Measurements from ENCODE around the gene MARS1.

The MARS1 gene

DNA sequence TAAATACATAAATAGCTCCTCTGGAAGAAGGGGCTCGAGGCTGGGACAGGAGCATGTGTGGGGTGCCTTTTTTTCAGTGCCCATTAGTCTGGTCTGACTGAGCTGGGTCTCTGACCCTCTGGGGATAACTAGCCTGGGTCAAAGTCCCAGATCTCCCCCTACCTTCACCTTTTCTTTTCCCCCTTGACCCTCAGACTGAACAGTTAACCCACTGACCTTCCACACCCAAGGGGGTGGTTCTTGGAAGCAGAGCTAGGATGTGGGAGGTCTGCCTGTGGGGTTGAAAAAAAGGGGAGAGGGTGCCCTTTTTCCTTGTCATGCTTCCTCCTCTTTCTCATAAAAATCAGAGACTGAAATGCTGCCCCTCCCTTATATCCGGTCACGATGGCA is 29.2 kb upstream of the MARS1 start:
- no peak for DNase-seq

DNA sequence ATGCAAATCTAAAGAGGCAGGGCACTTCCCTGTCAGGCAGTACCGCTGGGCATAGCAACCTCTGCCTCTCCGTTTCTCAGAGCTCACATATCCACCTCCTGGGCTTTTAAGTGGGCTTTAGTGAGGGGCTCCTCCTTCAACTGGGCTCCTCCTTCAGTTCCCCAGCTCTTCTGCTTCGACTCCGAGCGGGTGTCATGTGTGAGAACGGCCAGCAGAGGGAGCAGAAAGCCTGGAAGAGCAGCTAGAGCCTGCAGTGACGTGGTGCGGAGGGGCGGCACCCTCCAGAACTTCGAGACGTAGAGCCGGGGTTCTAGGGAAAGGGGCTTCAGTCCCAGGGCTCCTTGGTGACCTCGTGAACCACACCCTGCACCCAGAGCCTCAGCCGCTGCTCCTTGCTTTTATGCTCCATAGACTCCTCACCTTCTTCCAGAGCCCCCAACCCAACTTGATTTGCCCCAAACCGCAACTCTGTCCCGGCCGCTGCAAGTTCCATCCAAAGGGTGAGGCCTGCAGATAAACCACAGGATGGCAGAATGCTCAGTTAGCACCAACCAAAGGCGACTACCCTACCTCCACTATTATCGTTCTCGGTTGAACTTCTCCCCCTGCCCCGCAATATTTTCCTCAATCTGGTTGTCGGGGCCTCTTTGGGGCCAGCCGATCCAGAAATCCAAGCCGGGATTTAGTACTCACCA is 28.7 kb upstream of the MARS1 start:
- DNase-seq: peak; percentile 92

DNA sequence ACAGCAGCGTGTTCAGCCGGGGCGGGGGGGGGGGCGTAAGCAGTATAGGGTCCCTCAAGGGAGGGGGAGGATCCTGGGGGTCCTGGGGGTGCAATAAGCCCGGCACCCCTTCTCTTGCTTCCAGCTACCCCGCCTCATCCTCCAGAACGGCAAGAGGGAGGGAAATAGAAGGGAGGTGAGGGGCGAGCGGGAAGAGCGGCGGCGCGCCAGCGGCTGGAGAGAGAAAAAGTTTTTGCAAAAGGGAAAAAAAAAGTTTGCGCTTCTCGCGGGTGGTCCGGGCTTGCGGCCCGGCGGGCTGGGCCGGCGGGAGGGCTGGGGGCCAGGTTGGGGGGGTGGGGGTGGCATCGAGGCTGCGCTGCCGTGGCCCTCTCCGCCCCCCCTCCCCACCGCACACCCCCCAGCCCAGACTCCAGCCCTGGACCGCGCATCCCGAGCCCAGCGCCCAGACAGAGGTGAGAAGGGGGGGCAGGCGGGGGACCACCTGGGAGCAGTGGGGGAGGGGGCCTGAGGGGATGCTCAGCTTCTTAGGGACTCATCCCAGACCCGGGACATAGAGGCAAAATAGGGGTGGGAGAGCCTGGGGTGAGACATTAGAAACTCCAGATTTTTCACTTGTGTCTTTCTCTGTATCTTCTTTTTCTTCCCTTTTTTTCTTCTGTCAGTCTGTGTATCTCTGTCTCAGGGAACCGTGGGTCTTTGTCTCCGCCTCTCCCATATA is 28.0 kb upstream of the MARS1 start, which contains the start of gene GLI1:
Gene GLI1, plus strand, starts transcription at position 36 of the 718 bp plus-strand sequence. CDS start 3,907 bp downstream, outside the sequence.
- no peak for DNase-seq

DNA sequence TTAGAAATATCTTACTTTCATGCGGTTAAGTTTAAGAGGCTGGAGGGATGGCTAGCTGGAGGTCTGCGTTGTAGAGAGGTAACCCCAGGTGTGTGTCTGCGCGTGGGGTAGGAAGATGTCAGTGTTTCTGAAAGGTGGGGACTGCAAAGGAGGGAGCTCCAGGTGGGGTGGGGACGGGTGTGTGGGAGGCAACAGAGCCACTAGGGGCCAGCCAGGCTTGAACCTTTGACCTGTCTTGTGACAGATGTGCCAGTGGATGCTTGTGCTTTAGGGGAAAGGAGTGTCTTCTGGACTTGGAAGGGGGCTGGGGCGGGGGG is 27.4 kb upstream of the MARS1 start:
- DNase-seq: no peak

DNA sequence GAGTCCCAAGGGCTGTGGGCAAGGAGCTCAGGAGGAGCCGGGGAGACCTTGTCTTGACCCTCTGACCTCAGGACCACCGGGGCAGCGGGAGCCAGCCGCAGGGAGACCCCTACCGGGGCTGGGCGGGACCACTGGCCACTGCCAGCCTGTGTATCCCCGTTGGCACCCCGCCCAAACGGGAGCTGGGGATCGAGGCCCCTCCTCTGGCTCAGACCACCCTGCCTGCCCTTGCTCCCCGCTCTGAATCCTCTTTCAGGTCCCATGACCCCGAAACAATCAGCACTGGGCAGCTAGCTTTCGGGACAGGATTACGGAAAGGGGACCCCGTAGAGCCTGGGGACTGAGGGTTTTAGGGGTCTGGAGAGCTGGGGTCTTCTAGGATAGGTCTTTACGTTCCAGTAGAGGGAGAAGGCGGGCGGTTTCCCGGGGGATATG is 27.0 kb upstream of the MARS1 start:
- DNase-seq: no peak

DNA sequence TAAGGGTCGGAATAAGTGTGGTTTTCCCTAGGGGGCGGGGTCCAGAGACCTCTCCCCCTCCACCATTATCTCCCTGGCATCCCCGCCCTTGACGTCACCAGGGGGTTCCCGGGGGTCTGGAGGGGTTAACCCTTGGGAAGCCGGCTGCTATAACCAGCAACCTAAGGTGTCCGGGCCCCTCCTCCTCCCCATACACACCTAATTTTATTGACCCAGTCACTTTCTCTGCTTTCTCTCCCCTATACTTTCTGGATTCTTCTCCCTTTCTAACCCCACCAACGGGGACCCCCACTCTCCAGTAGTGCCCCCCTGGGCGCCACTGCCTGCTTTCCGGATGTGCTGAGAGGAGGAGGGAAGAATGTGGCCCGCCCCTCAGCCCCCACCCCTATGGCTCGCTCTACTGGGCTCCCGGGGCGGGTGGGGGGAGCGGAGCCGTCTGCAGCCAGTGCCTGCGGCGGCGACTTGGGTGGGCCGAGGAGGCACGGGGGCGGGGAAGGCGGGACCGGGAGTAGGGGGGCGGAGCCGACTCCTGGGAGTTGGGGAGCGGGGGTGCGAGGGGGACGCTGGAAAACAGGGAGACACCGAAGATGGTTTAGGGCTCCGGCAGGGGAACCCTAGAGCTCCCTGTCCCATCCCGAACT is 26.5 kb upstream of the MARS1 start:
- no peak for DNase-seq

DNA sequence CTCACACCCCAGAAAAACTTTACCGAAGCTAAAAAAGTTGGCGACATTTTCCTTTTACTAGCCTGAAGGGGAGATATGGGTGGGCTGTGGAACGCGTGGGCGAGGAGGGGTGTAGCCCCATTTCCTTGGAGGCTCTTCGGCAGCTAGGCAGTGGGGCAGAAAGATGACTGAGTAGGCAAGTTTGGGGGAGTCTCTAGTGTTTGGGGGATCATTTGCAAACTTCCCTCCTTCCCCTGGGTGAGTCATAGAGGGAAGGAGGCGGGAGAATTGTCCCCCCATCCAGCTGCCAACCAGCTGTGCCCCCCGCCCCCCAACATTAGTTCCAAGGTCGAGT is 26.0 kb upstream of the MARS1 start:
- no peak for DNase-seq

DNA sequence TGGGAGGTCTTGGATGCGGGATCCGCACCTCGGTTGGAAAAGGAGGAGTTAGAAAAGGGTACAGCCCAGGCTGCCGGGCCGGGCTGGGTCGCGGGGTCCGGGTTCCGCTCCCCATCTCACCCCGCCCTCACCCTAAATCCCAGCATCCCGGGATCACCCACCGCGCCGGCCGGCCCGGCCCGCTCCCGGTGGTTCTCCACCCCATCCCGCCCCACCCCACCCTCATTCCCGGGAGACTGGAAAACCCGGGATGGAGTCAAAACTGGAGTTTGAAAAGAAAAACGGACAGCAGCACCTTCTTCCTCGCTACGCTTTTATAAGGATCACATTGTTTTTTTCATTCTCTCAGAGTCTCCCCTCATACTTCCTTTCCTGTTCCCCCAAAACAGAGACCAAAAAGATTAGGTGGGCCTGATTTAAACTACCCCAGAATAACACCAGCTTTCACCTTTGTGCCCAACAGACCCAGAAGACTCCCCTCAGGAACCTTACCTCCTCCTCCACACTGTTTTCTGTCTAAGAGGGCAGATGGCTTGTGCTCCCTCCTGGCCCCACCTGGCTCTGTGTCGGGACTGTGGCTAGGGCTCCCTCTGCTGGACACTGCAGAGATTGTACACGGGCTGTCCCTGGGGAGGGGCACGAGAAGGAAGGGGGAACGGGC is 25.5 kb upstream of the MARS1 start:
- DNase-seq: peak; percentile 91

DNA sequence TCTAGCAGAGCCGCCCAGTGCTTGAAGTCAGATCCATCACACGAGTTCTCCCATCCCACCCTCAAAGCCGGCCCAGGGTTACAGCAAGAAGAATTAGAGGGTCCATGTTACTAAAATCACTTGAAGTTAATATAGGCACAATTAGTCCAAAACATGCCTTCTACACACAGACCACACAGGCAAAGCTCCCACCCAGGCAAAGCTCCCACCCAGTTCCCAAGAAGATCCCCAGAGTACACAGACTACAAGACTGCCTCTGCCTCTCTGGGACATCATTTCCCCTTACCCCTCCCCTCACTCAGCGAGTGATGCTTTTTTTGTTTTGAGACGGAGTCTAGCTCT is 25.0 kb upstream of the MARS1 start:
- DNase-seq: no peak

DNA sequence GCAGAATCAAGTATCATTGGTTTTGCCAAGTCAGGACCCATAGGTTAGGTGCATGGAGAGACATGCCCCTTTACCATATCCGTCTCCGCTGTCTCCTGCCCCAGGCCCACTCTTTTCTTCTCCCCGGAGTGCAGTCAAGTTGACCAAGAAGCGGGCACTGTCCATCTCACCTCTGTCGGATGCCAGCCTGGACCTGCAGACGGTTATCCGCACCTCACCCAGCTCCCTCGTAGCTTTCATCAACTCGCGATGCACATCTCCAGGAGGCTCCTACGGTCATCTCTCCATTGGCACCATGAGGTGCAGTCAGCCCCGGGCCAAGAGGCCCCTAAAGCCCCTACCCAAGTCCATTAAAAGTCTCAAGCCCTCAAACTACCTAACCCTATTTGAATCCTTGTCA is 23.3 kb upstream of the MARS1 start:
- DNase-seq: no peak

DNA sequence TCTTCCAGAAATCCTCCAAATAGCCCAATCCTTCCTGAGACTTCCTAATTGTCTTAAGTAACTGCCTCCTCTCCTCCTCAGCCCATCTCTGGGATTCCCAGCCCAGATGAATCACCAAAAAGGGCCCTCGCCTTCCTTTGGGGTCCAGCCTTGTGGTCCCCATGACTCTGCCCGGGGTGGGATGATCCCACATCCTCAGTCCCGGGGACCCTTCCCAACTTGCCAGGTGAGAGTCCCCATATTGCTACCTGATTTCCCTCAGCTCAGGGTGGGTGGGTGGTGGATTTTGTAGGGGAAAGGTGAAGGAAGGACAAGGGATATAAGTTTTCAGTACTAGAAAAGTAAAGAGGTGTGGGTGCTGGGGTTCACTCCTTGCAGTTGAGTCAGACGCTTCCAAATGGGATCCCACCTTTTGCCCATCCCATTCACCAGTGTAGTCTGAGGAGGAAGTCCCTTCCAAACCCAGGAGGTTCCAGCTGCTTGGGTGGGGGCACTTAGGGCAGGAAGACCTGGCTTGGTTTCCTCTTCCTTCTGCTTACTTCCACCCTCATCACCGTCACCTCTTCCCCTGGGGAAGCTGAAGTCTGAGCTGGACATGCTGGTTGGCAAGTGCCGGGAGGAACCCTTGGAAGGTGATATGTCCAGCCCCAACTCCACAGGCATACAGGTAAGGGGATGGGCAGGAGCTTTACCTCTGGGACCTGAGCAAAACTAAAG is 22.7 kb upstream of the MARS1 start:
- DNase-seq: no peak

DNA sequence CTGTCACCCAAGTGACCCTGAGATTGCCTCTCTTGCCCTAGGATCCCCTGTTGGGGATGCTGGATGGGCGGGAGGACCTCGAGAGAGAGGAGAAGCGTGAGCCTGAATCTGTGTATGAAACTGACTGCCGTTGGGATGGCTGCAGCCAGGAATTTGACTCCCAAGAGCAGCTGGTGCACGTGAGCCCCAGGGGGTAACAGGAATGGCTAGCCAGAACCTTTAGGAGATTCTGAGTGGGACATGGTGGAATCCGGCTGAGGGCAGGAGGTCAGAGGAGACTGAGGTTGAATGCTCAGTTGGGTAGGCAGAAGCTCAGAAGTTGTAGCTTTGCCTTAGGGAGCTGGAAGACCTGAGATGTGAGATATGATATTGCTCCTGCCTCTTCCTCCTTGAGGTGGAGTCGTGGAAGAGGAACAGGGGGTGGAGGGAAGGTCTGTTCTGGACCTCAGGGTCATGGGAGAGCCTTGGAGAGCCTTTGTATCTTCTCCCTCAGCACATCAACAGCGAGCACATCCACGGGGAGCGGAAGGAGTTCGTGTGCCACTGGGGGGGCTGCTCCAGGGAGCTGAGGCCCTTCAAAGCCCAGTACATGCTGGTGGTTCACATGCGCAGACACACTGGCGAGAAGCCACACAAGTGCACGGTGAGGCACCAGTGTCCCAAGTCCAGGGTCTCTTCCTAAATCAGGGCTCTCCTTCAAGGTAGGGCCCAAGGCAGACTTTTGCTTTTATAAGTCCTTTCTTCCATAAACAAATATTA is 21.9 kb upstream of the MARS1 start:
- no peak for DNase-seq

DNA sequence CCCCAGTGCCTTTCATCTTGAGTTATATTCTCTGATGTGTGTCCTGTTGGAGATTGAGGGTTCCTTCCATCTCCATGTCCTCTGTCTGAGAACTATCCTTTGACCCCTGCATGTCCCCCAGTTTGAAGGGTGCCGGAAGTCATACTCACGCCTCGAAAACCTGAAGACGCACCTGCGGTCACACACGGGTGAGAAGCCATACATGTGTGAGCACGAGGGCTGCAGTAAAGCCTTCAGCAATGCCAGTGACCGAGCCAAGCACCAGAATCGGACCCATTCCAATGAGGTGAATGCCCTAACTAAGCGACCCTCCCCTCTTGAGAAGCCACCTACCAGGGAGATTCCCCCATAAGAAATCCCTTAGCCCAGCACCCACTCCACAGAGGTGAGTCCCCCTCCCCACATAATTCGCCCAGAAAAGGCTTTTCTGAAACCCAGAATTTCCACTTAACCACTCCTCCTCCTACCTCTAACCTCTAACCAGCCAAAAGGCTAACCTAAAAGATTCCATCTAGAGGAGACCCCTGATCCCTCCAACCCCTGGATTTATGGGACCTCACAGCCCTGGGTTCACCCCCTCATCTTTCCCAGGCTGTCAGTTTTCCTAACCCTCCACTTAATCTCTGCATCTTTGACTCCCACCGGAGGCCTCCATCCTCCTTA is 20.5 kb upstream of the MARS1 start:
- no peak for DNase-seq

DNA sequence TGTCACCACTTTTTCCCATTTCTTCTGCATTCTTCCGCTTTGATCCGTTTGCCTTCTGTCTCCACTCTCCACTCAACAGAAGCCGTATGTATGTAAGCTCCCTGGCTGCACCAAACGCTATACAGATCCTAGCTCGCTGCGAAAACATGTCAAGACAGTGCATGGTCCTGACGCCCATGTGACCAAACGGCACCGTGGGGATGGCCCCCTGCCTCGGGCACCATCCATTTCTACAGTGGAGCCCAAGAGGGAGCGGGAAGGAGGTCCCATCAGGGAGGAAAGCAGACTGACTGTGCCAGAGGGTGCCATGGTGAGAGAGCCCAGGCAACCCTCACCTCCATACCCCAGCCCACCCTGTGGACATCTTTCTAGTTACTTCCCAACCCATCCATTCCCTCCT is 20.0 kb upstream of the MARS1 start:
- no peak for DNase-seq

DNA sequence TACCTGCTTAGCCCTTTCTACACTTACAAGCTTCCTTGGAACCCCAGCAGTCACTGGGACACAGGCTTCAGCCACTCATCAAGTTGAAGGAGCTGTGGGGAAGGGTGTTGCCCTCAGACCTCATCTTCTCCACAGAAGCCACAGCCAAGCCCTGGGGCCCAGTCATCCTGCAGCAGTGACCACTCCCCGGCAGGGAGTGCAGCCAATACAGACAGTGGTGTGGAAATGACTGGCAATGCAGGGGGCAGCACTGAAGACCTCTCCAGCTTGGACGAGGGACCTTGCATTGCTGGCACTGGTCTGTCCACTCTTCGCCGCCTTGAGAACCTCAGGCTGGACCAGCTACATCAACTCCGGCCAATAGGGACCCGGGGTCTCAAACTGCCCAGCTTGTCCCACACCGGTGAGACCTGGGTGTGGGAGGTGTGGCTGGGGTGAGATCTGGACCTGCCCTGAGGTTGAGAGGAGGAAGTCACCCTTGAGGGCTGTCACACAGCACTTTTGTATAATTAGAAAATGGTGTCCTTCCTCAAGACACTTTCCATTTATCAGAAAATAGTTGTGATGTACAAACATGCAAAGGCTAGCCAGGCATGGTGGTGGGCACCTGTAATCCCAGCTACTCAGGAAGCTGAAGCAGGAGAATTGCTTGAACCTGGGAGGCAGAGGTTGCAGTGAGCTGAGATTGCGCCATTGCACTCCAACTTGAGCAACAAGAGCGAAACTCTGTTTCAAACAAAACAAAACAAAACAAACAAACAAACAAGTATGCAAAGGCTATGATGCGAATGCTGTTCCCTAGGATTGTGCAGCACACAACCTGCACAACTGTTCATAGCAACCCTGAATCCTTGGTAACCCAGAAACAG is 18.3 kb upstream of the MARS1 start:
- DNase-seq: no peak

DNA sequence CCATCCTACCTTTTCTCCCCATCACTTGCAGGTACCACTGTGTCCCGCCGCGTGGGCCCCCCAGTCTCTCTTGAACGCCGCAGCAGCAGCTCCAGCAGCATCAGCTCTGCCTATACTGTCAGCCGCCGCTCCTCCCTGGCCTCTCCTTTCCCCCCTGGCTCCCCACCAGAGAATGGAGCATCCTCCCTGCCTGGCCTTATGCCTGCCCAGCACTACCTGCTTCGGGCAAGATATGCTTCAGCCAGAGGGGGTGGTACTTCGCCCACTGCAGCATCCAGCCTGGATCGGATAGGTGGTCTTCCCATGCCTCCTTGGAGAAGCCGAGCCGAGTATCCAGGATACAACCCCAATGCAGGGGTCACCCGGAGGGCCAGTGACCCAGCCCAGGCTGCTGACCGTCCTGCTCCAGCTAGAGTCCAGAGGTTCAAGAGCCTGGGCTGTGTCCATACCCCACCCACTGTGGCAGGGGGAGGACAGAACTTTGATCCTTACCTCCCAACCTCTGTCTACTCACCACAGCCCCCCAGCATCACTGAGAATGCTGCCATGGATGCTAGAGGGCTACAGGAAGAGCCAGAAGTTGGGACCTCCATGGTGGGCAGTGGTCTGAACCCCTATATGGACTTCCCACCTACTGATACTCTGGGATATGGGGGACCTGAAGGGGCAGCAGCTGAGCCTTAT is 17.4 kb upstream of the MARS1 start:
- no peak for DNase-seq

DNA sequence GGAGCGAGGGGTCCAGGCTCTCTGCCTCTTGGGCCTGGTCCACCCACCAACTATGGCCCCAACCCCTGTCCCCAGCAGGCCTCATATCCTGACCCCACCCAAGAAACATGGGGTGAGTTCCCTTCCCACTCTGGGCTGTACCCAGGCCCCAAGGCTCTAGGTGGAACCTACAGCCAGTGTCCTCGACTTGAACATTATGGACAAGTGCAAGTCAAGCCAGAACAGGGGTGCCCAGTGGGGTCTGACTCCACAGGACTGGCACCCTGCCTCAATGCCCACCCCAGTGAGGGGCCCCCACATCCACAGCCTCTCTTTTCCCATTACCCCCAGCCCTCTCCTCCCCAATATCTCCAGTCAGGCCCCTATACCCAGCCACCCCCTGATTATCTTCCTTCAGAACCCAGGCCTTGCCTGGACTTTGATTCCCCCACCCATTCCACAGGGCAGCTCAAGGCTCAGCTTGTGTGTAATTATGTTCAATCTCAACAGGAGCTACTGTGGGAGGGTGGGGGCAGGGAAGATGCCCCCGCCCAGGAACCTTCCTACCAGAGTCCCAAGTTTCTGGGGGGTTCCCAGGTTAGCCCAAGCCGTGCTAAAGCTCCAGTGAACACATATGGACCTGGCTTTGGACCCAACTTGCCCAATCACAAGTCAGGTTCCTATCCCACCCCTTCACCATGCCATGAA is 16.8 kb upstream of the MARS1 start:
- no peak for DNase-seq

DNA sequence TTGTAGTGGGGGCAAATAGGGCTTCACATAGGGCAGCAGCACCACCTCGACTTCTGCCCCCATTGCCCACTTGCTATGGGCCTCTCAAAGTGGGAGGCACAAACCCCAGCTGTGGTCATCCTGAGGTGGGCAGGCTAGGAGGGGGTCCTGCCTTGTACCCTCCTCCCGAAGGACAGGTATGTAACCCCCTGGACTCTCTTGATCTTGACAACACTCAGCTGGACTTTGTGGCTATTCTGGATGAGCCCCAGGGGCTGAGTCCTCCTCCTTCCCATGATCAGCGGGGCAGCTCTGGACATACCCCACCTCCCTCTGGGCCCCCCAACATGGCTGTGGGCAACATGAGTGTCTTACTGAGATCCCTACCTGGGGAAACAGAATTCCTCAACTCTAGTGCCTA is 16.2 kb upstream of the MARS1 start:
- no peak for DNase-seq

DNA sequence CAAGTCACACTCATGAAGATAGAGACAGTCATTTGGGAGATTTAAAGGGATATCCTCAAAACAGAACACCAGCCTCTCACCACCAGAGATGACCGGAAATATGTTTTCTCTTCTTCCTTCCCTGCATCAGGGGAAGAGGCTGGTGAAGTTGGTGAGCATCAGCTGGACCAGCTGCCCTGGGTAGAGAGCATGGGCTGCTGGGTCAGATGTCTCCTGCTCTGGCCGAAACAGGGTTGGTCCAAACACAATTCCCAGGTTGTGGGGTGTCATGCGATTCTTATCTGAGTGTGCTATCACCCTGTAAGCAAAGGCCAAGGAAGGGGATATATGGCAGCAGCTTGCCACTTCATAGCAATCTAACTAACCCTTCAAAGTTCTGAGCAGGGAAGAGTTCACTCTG is 15.5 kb upstream of the MARS1 start:
- no peak for DNase-seq

DNA sequence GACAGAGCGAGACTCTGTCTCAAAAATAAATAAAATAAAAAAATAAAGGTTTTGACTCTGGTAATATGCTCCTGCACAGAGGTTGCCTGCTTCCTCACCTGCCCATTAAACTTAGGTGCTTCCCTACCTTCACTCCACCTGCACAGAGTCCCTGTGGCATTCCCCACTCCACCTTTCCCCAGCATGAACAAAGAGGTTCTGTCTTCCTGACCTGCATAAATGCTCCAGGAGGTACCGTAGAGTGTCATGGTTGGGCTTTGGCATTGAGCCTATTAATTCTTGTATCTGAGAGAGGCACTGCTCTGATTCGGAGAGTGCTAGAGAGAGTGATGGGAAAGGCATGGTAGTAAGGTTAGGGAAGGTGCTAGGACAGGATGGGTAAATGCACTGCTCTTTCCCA is 14.5 kb upstream of the MARS1 start:
- peak; percentile 18 for DNase-seq

Data from NCI-H2029 (cell line).